ENCODE data around the gene EGFLAM.

GRCh38 chr5:38479315-38479904 lies 221.1 kb downstream of the EGFLAM start:
- TF ChIP-seq POLR2A (IDR thresholded peaks at IDR 0.05; ENCODE audit: low read depth), result no peak
- TF ChIP-seq, protein P1, sequence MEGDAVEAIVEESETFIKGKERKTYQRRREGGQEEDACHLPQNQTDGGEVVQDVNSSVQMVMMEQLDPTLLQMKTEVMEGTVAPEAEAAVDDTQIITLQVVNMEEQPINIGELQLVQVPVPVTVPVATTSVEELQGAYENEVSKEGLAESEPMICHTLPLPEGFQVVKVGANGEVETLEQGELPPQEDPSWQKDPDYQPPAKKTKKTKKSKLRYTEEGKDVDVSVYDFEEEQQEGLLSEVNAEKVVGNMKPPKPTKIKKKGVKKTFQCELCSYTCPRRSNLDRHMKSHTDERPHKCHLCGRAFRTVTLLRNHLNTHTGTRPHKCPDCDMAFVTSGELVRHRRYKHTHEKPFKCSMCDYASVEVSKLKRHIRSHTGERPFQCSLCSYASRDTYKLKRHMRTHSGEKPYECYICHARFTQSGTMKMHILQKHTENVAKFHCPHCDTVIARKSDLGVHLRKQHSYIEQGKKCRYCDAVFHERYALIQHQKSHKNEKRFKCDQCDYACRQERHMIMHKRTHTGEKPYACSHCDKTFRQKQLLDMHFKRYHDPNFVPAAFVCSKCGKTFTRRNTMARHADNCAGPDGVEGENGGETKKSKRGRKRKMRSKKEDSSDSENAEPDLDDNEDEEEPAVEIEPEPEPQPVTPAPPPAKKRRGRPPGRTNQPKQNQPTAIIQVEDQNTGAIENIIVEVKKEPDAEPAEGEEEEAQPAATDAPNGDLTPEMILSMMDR (IDR thresholded peaks at IDR 0.05), result no peak
- TF ChIP-seq POLR2AphosphoS5 (IDR thresholded peaks at IDR 0.05), result no peak

Data from esophagus muscularis mucosa (tissue), 3 donors.